CD4-positive, alpha-beta T cell treated with Interleukin-15 for 4 hours (primary cell): ENCODE results near the gene DLG2.

Experiments used
- DNase-seq: peaks from one replicate; pipeline ENCODE4 v3.0.0-alpha.2; 2020; ENCODE audit warnings: low spot score

The DLG2 gene

GRCh38 chr11:84558085-84558905, 1068.8 kb downstream of the DLG2 start:
- no peak for DNase-seq

- DNase-seq: no peak
Measured at GRCh38 chr11:84552791-84553190, 1074.4 kb downstream of the DLG2 start.

GRCh38 chr11:84549217-84549616, 1077.9 kb downstream of the DLG2 start:
- DNase-seq: no peak

GRCh38 chr11:84544566-84544965, 1082.6 kb downstream of the DLG2 start:
- no peak for DNase-seq

GRCh38 chr11:84543367-84544159, 1083.6 kb downstream of the DLG2 start:
- DNase-seq: no peak

- DNase-seq: no peak
Measured at GRCh38 chr11:84541731-84542340, 1085.3 kb downstream of the DLG2 start.

- DNase-seq: no peak
Measured at GRCh38 chr11:84536456-84536855, 1090.7 kb downstream of the DLG2 start.

GRCh38 chr11:84532364-84532763, 1094.8 kb downstream of the DLG2 start:
- no peak for DNase-seq

- DNase-seq: no peak
Measured at GRCh38 chr11:84526250-84526649, 1100.9 kb downstream of the DLG2 start.

- DNase-seq: no peak
Measured at GRCh38 chr11:84524422-84525051, 1102.6 kb downstream of the DLG2 start.

GRCh38 chr11:84522331-84522730, 1104.8 kb downstream of the DLG2 start:
- DNase-seq: no peak

GRCh38 chr11:84518631-84519183, 1108.4 kb downstream of the DLG2 start:
- no peak for DNase-seq

- no peak for DNase-seq
Measured at GRCh38 chr11:84514436-84514835, 1112.7 kb downstream of the DLG2 start.

GRCh38 chr11:84503503-84503902, 1123.6 kb downstream of the DLG2 start:
- no peak for DNase-seq

GRCh38 chr11:84501750-84502149, 1125.4 kb downstream of the DLG2 start:
- DNase-seq: no peak

GRCh38 chr11:84497981-84498411, 1129.1 kb downstream of the DLG2 start:
- DNase-seq: no peak

GRCh38 chr11:84497181-84497580, 1130.0 kb downstream of the DLG2 start:
- no peak for DNase-seq

GRCh38 chr11:84496122-84496521, 1131.0 kb downstream of the DLG2 start:
- DNase-seq: no peak

- DNase-seq: no peak
Measured at GRCh38 chr11:84480131-84480530, 1147.0 kb downstream of the DLG2 start.

GRCh38 chr11:84476581-84476980, 1150.6 kb downstream of the DLG2 start:
- DNase-seq: no peak

- DNase-seq: no peak
Measured at GRCh38 chr11:84471501-84471900, 1155.6 kb downstream of the DLG2 start.

GRCh38 chr11:84468235-84468634, 1158.9 kb downstream of the DLG2 start:
- DNase-seq: no peak
